DLD1 (cell line): ENCODE data around the gene CXCL8.

Source experiments
- in situ Hi-C: cut with HindIII; loops from 2 replicates; pipeline ENCODE4 v1.10.0; 2017; ENCODE audit warnings: low sequenced_read_pairs

CXCL8 gene

DNA sequence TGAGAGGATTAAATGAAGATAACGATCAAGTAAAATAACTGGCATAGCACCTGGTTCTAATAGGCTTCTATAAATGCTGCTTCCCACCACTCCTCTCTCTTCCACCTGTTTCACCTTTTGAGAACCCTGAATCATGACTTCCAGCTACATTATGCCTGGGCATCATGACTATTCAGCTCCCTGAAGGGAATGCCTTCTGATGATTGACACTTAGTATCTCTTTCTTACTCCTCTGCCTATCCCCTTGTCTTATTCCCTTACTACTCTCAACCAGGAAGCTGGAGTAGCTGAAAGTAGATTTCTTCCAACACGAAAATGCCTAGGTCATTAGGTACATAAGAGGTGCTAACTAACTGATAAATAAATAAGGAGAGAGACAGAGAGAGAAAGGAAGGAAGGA is 24.7 kb upstream of the CXCL8 start:
- in situ Hi-C loops: no loop called here

DNA sequence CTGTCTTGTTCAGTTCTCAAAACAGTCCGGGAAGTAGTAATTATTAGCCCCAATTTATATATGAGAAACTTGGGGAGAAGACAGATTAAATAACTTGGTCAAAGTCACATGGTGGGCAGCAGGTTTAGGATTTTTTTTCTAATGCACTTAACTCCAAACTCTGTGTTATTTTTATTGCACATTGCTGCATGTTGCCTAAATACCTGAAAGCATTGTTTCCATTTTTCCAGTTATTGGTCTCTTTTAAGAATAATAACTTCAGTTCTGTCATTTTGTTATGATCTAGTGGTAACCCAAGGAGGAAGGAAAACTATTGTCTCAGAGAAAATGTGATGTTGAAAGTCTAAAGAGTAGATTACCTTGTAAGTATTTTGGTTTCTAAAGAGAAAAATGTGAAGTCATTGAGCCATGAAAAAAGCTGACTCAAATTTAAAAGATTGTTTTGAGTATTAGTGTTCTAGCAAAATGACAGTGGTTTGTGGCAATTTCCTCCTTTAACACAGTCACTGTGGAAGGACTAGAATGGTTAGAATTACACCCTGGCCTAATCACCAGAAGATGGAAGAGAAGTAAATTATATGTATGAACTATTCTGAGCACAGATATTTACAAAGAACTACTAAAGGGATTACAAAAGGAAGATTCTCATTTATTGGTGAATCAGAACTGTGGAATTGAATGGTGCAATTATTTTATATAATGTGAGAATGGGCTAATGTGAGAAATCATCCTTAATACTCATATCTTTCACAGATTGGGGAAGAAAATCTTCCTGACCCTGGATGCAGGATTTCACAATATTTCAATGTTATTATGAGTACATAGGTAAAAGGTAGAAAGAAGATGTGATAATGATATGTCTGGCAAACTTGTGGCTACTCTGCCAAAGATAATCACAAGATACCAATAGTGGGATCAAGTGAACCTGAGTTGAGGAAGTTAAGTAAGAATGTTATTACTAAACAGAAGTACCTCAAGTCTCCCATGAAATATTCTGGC is 21.7 kb upstream of the CXCL8 start:
- in situ Hi-C loops: no loop called here

DNA sequence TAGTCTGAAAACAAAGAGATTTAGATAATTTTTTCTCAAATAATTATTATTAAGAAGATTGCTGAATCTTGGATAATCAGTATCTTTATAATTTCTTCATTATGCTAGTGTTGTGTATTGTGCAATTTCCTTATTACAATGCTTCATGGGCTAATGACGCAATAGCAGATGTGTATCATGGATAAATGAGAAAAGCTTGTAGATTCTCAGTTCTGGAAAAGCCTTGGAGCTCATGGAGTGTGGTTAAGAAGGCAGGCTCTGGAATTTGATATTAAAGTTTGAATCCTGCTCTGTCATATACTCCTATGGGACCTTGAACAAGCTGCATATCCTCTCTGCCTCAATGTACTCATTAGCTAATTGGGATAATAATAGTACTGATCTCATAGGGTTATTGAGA is 18.9 kb upstream of the CXCL8 start:
- in situ Hi-C loops: no loop called here

DNA sequence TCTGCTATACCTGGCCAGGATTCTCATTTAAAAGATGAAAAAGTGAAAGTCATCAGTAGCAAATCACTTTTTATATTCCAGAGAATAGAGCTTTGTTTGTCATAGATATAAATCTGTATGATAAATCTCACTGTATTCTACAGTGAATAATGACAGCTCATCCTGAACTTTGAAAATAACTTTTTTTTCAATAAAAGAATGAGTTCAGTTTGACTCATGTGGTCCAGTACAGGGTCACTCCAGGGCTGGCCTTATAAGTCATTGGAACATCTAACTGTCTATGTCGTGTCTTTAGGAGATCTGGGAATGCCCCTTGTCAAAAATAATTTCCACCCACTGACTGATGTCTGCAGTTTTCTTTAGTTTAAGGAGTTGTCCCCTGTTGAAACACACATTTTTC is 18.5 kb upstream of the CXCL8 start:
- in situ Hi-C loops: no loop called here

DNA sequence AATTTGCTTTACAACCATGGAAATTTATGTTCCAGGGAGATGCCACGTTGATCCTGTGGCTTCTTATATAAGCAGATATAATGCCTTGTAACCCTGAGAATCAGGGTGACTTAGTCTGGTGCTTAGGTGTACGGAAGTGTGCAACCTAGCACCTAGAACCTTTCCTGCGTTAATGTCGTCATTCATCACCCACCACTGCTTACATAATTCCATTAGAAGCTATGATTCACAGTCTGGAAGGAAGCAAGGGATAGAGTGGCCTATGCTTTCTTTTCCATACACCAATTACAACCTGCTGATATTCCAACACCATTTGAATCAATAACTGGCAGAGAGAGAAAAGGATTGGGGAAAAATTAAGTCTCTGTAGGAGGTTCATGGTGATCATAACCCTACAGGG is 17.3 kb upstream of the CXCL8 start:
- in situ Hi-C loops: no loop called here

DNA sequence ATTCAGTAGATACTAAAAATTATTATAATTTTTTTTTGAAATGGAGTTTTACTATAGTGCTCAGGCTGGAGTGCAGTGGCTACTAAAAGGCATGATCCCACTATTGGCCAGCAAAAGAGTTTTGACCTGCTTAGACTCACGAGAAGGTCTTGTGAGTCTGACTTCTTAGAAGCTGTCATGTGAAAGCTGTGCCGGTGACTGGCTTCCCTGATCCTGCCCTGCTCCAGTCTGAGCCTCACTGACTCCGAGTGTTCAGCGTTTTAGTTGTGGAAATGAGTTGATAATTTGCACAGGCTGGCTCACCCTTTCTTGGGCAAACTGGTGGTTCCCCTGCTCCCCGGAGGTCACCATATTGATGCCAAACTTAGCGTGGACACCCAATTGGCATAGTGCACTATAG is 16.4 kb upstream of the CXCL8 start:
- in situ Hi-C loops: no loop called here

DNA sequence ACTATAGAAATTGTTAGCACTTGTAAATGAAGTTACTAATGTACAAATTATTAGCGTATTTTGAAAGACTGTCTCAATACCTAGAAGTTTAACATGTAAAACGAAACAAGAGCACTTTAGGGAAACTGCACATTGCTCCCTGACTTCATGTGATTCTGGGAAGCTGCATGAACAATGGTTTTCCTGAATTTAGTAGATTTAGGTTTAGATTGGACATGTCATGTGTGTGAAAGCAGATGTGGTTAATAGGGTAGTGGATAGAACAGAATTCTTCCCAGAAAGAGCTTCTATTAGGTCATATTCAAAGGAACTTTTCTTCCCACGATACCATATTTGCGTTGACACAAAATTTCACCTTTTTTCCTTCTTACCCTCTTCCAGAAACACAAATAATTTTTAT is 14.9 kb upstream of the CXCL8 start:
- in situ Hi-C loops: no loop called here

DNA sequence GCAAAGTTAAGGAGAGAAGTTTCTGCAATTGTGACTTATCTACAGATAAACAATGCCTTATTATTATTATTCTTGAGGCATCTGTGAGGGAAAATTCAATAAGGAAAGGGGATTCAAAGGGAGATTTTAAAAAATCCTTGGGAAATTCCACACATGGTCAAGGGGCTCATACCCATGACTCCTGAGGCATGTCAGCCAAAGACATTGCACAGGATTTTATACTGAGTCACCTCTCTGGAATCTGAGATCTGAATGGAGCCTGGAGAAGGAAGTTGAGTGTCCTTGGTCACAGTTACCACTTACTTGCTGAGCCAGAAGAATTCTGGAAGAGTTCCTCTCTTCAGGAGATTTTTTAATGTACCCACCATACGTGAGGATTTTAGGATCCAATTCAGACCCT is 14.4 kb upstream of the CXCL8 start:
- in situ Hi-C loops: no loop called here

DNA sequence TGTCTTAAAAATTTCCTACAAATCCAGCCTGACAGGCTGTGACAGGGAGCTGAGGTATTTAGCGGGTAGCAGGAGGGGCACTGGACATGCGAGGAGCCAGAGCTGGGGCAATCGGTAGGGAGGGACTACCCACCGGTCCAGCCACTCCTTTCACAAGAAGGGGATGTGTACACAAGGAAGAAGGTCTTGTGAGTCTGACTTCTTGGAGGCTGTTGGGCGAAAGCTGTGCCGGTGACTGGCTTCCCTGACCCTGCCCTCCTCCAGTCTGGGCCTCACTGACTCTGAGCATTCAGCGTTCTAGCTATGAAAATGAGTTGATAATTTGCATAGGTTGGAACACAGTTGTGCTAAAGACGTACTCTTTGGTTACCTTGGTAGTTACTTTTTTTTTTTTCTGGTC is 12.7 kb upstream of the CXCL8 start:
- in situ Hi-C loops: no loop called here

DNA sequence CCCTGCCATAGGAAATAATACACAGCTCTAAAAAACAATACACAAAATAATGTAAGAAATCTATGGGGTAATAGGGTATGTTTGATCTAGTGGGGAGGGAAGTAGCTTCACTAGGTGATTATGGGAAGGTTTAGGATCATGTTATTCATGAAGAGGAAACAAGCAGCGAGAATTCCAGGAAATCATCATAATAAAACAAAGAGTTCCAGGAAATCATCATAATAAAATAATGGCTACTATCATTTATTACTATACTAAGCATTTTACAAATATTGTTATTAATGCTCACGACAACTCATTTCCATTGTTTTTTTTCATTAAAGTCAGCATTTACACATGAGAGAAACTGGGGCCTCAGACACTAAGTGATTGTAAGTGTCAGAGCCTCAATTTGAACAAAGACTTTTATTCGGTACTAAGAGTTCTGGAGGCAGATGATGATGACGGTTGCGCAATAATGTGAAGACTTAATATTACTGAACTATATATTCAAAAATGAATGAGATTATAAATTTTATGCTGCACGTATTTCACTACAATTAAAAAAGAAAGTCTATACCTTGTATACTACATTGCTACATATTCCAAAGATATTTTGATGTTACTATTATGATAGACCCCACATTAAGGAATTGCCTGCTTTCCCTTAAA is 12.2 kb upstream of the CXCL8 start:
- in situ Hi-C loops: no loop called here

DNA sequence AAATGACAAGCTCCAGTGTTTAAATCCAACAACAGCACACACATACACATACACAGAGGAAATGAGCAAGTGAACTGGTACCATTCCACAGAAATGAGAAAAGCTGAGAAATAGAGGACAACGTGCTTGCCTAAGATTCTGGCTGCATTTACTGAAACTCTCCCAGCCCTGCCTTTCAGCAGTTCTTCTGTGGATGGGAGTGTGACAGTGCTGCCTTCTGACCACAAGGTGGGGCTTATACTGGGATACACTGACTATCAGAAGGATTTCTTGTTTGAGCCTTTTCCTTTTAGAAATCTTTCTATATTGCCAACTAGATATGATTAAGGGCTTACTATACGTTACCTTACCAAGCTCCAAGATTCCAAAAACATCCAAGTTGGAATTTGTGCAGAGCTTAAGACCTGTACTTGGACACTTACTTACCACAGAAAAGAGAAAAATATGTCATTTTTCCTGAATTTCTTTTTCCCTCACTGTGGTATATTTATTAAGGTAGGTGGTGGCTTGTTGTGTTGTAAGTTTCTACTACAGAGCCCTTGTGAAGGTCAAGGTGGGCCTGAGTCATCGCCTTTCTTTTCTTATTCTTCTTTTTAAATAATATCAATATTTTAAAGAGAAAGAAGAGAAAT is 10.7 kb upstream of the CXCL8 start:
- in situ Hi-C loops: no loop called here

DNA sequence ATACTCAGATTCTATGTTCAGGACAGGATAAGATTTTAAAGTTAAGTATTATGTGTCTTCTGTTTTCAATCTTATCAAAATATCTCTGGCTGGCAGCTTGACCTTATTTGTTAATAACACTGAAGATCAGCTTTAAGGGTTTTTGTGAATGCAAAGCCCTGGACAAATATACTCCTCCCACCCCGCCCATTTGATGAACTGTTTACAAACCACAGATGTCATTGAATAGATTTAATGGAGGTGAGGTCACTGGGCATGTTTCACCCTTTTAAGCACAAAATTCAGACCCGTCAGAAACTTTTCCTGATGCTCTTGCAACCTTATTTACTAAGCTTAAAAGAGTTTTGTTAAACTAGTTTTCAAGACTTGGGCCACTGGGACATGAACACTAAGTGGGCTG is 10.1 kb upstream of the CXCL8 start:
- in situ Hi-C loops: no loop called here

DNA sequence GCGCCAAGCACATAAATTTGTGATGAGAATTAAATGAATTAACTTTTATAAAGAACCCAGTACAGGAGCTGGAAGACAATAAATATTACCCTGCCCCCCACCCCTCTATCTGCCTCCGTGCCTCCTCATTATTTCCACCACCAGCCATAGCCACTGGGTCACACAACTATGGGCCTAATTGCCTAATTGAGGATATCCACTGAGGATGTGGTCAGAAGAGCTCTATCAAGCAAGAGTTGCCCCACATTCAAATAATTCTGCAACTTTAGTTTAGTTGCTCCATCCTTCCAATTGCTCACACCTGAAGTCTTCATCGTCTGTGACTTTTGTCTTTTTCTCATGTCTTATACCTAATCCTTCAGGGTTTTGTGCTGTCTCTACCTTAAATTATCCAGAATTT is 9.5 kb upstream of the CXCL8 start:
- in situ Hi-C loops: no loop called here

DNA sequence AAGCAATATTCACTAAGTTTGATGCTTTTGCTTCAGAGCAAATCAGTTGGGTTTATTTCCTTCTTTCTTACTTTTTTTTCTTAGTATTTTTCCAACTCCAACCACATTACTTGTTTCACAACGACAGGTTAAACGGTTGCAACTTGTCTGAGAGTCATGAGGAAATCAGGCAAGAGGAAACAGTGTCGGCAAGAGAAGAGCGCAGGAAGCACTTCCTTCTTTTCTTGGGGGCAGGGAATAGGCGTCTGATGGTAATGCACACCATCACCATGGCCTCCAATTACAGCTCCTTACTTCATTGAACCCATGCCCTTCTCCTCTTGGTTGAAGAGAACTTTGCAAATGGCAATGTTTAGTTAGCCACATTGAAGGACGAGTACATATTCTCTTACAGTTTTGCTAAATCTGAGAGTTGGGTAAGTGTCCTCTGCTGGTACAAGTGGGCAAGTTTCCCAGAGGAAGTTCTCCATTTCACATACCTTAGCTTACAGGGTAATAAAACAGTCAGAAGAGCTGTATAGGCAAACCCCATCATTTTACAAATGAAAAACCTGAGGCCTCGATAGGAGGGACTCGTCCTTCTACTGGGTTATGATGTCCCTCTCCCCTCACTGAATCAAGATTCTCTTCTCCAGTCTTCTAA is 8.3 kb upstream of the CXCL8 start:
- in situ Hi-C loops: no loop called here

DNA sequence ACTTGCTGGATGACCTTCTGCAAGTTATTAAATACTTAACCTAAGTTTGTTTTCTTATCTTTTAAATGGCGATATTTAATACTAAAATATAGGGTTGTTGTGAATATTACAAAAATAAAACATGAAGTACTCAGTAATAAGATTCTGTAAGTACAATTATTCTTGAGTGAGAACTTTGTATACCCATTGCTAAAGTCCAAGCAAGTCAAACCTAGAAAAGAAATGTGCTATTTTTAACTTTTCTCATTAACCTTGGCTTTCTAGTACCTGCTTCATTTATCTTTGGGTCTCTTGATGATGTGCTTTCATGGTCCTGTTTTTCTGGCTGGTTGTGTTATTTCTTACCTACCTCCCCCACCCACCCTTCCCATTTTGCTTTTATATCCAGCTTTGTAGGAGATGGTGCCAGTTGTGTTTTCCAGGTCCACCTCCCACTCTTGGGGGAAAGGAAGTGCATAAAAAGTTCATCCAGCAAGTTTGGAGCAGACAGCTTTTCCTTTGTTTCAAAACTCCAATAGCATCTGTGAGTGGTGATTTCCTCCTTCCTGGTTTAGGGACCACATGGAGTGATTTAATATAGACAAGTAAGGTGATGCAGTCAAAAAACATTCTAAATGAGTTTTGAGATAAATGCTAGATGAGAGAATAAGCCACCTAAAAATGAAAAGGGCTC is 7.5 kb upstream of the CXCL8 start:
- in situ Hi-C loops: no loop called here

DNA sequence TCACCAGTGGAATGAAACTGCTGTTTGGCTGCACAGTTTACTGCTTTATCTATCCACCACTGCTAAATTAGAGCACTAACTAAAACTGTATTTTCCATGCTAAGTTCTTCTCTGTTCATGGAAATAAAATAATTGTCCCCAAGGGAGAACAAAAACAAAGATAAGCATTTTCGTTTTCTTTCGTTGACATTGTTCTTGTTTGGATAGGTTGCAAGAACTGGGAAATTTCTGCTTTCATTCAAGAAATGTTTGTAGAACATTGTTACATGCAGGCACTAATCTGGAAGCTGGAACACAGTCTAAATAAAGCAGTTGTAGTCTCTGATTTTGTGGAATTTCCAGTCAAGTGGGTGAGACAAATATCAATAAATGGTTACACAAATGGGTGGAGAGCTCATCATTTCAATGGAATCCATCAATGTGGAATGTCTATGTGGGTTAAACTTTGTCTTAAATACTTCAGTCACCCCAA is 5.8 kb upstream of the CXCL8 start:
- in situ Hi-C loops: no loop called here

DNA sequence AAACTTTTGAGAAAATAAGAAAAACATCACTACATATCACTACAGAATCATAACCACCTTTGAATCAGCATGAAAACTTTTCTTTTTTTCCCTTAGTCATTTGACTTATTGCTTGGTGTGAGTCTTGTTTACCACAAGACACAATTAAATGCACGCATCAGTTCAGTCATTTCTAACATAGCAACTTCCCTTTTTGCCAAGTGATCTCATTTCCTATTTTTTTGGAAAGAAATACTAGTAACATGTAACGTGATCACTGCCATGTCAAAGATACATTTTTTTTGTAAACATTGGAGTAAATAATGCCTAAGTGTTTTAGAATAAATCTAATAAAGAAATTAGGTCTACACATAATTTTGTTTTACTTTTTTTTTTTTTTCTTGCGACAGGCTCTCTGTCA is 5.1 kb upstream of the CXCL8 start:
- in situ Hi-C loops: no loop called here

DNA sequence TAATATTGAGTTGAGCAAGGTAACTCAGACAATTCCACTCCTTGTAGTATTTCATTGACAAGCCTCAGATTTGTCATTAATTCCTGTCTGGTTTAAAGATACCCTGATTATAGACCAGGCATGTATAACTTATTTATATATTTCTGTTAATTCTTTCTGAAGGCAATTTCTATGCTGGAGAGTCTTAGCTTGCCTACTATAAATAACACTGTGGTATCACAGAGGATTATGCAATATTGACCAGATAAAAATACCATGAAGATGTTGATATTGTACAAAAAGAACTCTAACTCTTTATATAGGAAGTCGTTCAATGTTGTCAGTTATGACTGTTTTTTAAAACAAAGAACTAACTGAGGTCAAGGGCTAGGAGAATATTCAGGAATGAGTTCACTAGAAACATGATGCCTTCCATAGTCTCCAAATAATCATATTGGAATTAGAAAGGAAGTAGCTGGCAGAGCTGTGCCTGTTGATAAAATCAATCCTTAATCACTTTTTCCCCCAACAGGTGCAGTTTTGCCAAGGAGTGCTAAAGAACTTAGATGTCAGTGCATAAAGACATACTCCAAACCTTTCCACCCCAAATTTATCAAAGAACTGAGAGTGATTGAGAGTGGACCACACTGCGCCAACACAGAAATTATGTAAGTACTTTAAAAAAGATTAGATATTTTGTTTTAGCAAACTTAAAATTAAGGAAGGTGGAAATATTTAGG is 821 bp downstream of the CXCL8 start:
- in situ Hi-C loops: no loop called here

DNA sequence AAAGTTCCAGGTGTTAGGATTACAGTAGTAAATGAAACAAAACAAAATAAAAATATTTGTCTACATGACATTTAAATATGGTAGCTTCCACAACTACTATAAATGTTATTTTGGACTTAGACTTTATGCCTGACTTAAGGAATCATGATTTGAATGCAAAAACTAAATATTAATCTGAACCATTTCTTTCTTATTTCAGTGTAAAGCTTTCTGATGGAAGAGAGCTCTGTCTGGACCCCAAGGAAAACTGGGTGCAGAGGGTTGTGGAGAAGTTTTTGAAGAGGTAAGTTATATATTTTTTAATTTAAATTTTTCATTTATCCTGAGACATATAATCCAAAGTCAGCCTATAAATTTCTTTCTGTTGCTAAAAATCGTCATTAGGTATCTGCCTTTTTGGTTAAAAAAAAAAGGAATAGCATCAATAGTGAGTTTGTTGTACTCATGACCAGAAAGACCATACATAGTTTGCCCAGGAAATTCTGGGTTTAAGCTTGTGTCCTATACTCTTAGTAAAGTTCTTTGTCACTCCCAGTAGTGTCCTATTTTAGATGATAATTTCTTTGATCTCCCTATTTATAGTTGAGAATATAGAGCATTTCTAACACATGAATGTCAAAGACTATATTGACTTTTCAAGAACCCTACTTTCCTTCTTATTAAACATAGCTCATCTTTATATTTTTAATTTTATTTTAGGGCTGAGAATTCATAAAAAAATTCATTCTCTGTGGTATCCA is 1.6 kb downstream of the CXCL8 start:
- in situ Hi-C loops: no loop called here
